Liver (tissue), 9 donors: ENCODE measurements around the gene ORAI1. TPM values are rescaled to one million over a fixed set of nuclear protein-coding genes. Genes with fewer than 3 reads are reported as not detected.

ENCODE experiments used
- DNase-seq: peaks from one replicate; pipeline ENCODE4 v3.0.0-alpha.2; 2017; ENCODE audit warnings: low spot score
- H3K27ac ChIP-seq, 2 donors: one replicate each; pipeline ENCODE4 v1.7.0; 2013; ENCODE audit warnings: inconsistent platforms in 2 of 2, low read length in 2 of 2, control low read depth in 1 of 2, low read depth in 1 of 2, mild to moderate bottlenecking in 1 of 2
- H3K27me3 ChIP-seq, 4 donors: one replicate each; pipeline versions ENCODE4 v1.6.1 to v1.7.0; 2013; ENCODE audit warnings: low read length in 3 of 4, inconsistent platforms in 1 of 4, mild to moderate bottlenecking in 1 of 4, moderate library complexity in 1 of 4; ENCODE audit not compliant: control insufficient read depth in 4 of 4, insufficient read depth in 4 of 4
- H3K36me3 ChIP-seq, 4 donors: one replicate each; pipeline versions ENCODE4 v1.6.1 to v1.7.0; 2013; ENCODE audit warnings: low read length in 3 of 4, mild to moderate bottlenecking in 3 of 4, low read depth in 1 of 4, moderate library complexity in 1 of 4; ENCODE audit not compliant: control insufficient read depth in 4 of 4, insufficient read depth in 3 of 4
- H3K4me1 ChIP-seq, 4 donors: one replicate each; pipeline versions ENCODE4 v1.6.1 to v1.7.0; 2013; ENCODE audit warnings: low read length in 3 of 4, mild to moderate bottlenecking in 3 of 4, moderate library complexity in 1 of 4; ENCODE audit not compliant: control insufficient read depth in 4 of 4, insufficient read depth in 4 of 4
- H3K4me3 ChIP-seq, 3 donors: one replicate each; pipeline versions ENCODE4 v1.6.1 to v1.7.0; 2013; ENCODE audit warnings: low read length in 3 of 3, control low read depth in 1 of 3, low read depth in 1 of 3, mild to moderate bottlenecking in 1 of 3
- H3K9ac ChIP-seq, 2 donors: one replicate each; pipeline ENCODE4 v1.7.0; 2013; ENCODE audit warnings: low read length in 2 of 2, mild to moderate bottlenecking in 2 of 2, moderate library complexity in 2 of 2, control low read depth in 1 of 2, low read depth in 1 of 2
- H3K9me3 ChIP-seq, 4 donors: one replicate each; pipeline versions ENCODE4 v1.6.1 to v1.7.0; 2013; ENCODE audit warnings: low read length in 3 of 4; ENCODE audit not compliant: control insufficient read depth in 4 of 4
- EGR1 ChIP-seq, 2 donors: IDR thresholded peaks; 2 replicates each; pipeline ENCODE4 v1.6.1; 2016 to 2018; ENCODE audit warnings: antibody characterized with exemption in 2 of 2, low read depth in 2 of 2
- FOXA1 ChIP-seq: IDR thresholded peaks from 2 replicates; pipeline ENCODE4 v1.6.1; 2016; ENCODE audit warnings: antibody characterized with exemption
- GABPA ChIP-seq, 2 donors: IDR thresholded peaks in 1 of 2; conservative IDR thresholded peaks in 1 of 2; 2 replicates each; pipeline ENCODE4 v1.6.1; 2016; ENCODE audit warnings: antibody characterized with exemption in 2 of 2, mild to moderate bottlenecking in 1 of 2, moderate library complexity in 1 of 2
- HNF4A ChIP-seq, 2 donors: conservative IDR thresholded peaks; 2 replicates each; pipeline ENCODE4 v1.6.1; 2016; ENCODE audit warnings: antibody characterized with exemption in 2 of 2, mild to moderate bottlenecking in 2 of 2
- HNF4G ChIP-seq: IDR thresholded peaks from 2 replicates; pipeline ENCODE4 v1.6.1; 2016; ENCODE audit warnings: antibody characterized with exemption
- MAX ChIP-seq: IDR thresholded peaks from 2 replicates; pipeline ENCODE4 v1.6.1; 2016; ENCODE audit warnings: antibody characterized with exemption
- RAD21 ChIP-seq, 2 donors: IDR thresholded peaks; 2 replicates each; pipeline ENCODE4 v1.6.1; 2016; ENCODE audit warnings: antibody characterized with exemption in 2 of 2, mild to moderate bottlenecking in 2 of 2
- RXRA ChIP-seq, 2 donors: IDR thresholded peaks; 2 replicates each; pipeline ENCODE4 v1.6.1; 2017 to 2018; ENCODE audit warnings: antibody characterized with exemption in 2 of 2, mild to moderate bottlenecking in 1 of 2
- SP1 ChIP-seq: IDR thresholded peaks from 2 replicates; pipeline ENCODE4 v1.6.1; 2018; ENCODE audit warnings: antibody characterized with exemption, mild to moderate bottlenecking
- YY1 ChIP-seq: IDR thresholded peaks from 2 replicates; pipeline ENCODE4 v1.6.1; 2016; ENCODE audit warnings: antibody characterized with exemption, mild to moderate bottlenecking
- ZBTB33 ChIP-seq: IDR thresholded peaks from 2 replicates; pipeline ENCODE4 v1.6.1; 2016; ENCODE audit warnings: antibody characterized with exemption
- WGBS: extraction: QIAGEN DNeasy Blood & Tissue Kit; methylation state at CpG from one replicate; pipeline ENCODE4 v1.1.7; 2013; 5-methylcytosine and 5-hydroxymethylcytosine counted together
- polyA plus RNA-seq, 2 donors: library from polyadenylated mRNA; stranded (reverse) in 1 of 2; unstranded in 1 of 2; fragments of 200-250 nt in 1 of 2; fragments of >200 nt in 1 of 2; fragmentation: Nextera tagmentation in 1 of 2; extraction: Ambion mirVana in 1 of 2; gene quantifications; one replicate each; pipeline versions ENCODE4 v1.2.1 to v1.2.3, GENCODE V29; 2013 to 2015
- total RNA-seq, 2 donors: library from RNA; depleted of rRNA; stranded (reverse); fragments of >200 nt; gene quantifications; one replicate each; pipeline ENCODE4 v1.2.3, GENCODE V29; 2014
- TF ChIP-seq, protein P1 (sequence below): fragments of 150-350 bp; IDR thresholded peaks from 2 replicates; pipeline ENCODE4 v1.5.1; 2017; ENCODE audit warnings: improper control_type of control experiment, low read depth, low read length; ENCODE audit not compliant: missing input control
- TF ChIP-seq, protein P2 (sequence below): IDR thresholded peaks from 2 replicates; pipeline ENCODE4 v1.6.1; 2016; ENCODE audit warnings: antibody characterized with exemption
- donor health status: healthy.
- donor health status: healthy.
- donor health status: healthy.
- donor health status: healthy.
- donor health status: healthy.

Gene ORAI1
- total and polyA plus RNA-seq, 4 donors, result 5.3 to 10.9 (median 9.3) TPM

GRCh38 chr12:121608301-121608700 lies 18.0 kb upstream of the ORAI1 start:
- TF ChIP-seq HNF4A (conservative IDR thresholded peaks at IDR 0.05) (no peak), YY1 (no peak), ZBTB33 (no peak), RXRA (IDR thresholded peaks at IDR 0.05) (no peak), EGR1 (IDR thresholded peaks at IDR 0.05; ENCODE audit: low read depth in 2 of 2) (no peak), MAX (no peak), FOXA1 (no peak), RAD21 (IDR thresholded peaks at IDR 0.05) (no peak), GABPA (IDR thresholded peaks at IDR 0.05 in 1 of 2, conservative IDR thresholded peaks at IDR 0.05 in 1 of 2) (no peak), HNF4G (no peak)
- TF ChIP-seq, protein P1, sequence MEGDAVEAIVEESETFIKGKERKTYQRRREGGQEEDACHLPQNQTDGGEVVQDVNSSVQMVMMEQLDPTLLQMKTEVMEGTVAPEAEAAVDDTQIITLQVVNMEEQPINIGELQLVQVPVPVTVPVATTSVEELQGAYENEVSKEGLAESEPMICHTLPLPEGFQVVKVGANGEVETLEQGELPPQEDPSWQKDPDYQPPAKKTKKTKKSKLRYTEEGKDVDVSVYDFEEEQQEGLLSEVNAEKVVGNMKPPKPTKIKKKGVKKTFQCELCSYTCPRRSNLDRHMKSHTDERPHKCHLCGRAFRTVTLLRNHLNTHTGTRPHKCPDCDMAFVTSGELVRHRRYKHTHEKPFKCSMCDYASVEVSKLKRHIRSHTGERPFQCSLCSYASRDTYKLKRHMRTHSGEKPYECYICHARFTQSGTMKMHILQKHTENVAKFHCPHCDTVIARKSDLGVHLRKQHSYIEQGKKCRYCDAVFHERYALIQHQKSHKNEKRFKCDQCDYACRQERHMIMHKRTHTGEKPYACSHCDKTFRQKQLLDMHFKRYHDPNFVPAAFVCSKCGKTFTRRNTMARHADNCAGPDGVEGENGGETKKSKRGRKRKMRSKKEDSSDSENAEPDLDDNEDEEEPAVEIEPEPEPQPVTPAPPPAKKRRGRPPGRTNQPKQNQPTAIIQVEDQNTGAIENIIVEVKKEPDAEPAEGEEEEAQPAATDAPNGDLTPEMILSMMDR, result no peak
- TF ChIP-seq, protein P2, sequence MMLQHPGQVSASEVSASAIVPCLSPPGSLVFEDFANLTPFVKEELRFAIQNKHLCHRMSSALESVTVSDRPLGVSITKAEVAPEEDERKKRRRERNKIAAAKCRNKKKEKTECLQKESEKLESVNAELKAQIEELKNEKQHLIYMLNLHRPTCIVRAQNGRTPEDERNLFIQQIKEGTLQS, result no peak
- Histone ChIP-seq H3K27ac (no peak overlapping the region), H3K36me3 (no peaks in the 10 kb centered on the region), H3K27me3 (no peaks in the 10 kb centered on the region), H3K4me3 (no peak overlapping the region), H3K9ac (no peak overlapping the region), H3K4me1 (no peaks in the 10 kb centered on the region), H3K9me3 (no peaks in the 10 kb centered on the region)
- DNase-seq, result no peak
- 93% methylated on average over 6 of the region's 6 CpGs for WGBS

DNA sequence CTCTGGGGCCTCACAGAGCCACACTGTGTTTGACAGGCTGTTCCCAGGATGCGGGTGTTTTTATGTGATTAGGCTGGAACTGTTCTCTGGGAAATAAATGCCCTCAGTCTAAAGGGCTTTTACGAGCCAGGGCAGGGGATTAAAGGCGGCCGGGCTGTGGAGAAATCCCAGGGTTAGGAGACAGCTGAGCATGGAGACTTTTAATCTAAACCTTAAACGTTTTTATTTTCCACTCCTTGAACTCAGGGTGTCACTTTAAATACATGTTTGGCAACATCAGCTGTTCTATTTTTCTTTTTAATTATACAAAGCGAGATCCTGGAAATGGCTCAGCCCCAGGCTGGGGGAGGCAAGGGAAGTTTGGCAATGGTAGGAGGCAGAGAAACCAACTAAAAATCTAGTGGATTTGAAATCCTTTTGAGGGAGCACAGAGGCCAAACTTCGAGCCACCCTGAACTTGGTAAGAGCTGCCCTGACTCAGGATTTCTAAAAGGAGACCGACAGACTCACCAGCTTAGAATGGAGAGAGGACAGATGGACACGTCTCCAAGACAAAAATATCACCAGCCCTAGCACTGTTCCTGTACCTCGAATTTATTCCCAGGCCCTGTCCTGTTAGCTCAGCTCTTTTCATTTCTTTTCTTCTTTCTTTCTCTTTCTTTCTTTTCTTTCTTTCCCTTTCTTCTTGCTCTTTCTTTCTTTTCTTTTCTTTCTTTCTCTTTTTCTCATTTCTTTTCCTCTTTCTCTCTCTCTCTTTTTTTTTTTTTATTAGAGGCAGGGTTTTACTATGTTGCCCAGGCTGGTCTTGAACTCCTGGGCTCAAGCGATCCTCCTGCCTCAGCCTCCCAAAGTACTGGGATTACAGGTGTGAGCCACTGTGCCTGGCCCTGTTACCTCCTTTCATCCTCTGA lies 15.8 kb upstream of the ORAI1 start:
- H3K9ac ChIP-seq, result no peak overlapping the region
- no peaks in the 10 kb centered on the region for H3K9me3 ChIP-seq
- TF ChIP-seq SP1, result peak; percentile 13
- peak; percentile 31 to 42 for TF ChIP-seq HNF4A (conservative IDR thresholded peaks at IDR 0.05)
- TF ChIP-seq, protein P2, result no peak
- WGBS, result 54% methylated on average over 11 of the region's 11 CpGs
- H3K4me1 ChIP-seq, result no peaks in the 10 kb centered on the region
- no peak overlapping the region for H3K27ac ChIP-seq
- H3K36me3 ChIP-seq, result no peaks in the 10 kb centered on the region
- no peaks in the 10 kb centered on the region for H3K27me3 ChIP-seq
- DNase-seq, result no peak
- H3K4me3 ChIP-seq, result no peak overlapping the region
